ENCODE results near the gene LCAT. TPM values are rescaled to one million over a fixed set of nuclear protein-coding genes. Genes with fewer than 3 reads are reported as not detected.

LCAT gene
- total RNA-seq, 1 donor from 2014 or later, result 30.3 TPM

- no peak for DNase-seq (ENCODE audit: low spot score)
These were observed 34.7 kb downstream of the LCAT start for GRCh38 chr16:67909056-67909742.

GRCh38 chr16:67907397-67908180 is 36.3 kb downstream of the LCAT start:
- no peak for DNase-seq (ENCODE audit: low spot score)

GRCh38 chr16:67902831-67903230 is 41.1 kb downstream of the LCAT start:
- no peak for DNase-seq (ENCODE audit: low spot score)

- DNase-seq (ENCODE audit: low spot score), result no peak
These were observed 42.2 kb downstream of the LCAT start for GRCh38 chr16:67901734-67902133.

- DNase-seq (ENCODE audit: low spot score), result no peak
These were observed 46.7 kb downstream of the LCAT start for GRCh38 chr16:67897231-67897630.

GRCh38 chr16:67893743-67894399 is 50.0 kb downstream of the LCAT start:
- DNase-seq (ENCODE audit: low spot score), result no peak

- peak; percentile 96 for DNase-seq (ENCODE audit: low spot score)
These were observed 50.8 kb downstream of the LCAT start, which contains the start of gene PSKH1 for GRCh38 chr16:67892899-67893742. TSS of gene PSKH1 (plus strand) at chr16:67893254. CDS start at chr16:67908750, 15,496 bp downstream.

- no peak for DNase-seq (ENCODE audit: low spot score)
These were observed 51.5 kb downstream of the LCAT start for GRCh38 chr16:67892375-67892774.

Other genes starting within 250 kb of the LCAT start
- gene GFOD2, start 224.8 kb downstream of the LCAT start, total RNA-seq, result 25.9 TPM
- 22.7 TPM for gene RANBP10, start 137.6 kb downstream of the LCAT start, total RNA-seq
- gene TSNAXIP1, start 137.2 kb downstream of the LCAT start, total RNA-seq, result 4.1 TPM
- gene THAP11, start 101.8 kb downstream of the LCAT start, total RNA-seq, result 27.2 TPM
- gene NUTF2, start 97.2 kb downstream of the LCAT start, total RNA-seq, result 69.3 TPM
- gene CENPT, start 96.4 kb downstream of the LCAT start, total RNA-seq, result 44.6 TPM
- 59.5 TPM for gene EDC4, start 71.1 kb downstream of the LCAT start, total RNA-seq
- 1.2 TPM for gene NRN1L, start 59.2 kb downstream of the LCAT start, total RNA-seq
- 31.6 TPM for gene PSKH1, start 50.9 kb downstream of the LCAT start, total RNA-seq
- 1.1 TPM for gene CTRL, start 12.3 kb downstream of the LCAT start, total RNA-seq
- gene PSMB10, start 7.3 kb downstream of the LCAT start, total RNA-seq, result 68.8 TPM
- gene SLC12A4, start 24.5 kb upstream of the LCAT start, total RNA-seq, result 76.6 TPM
- gene DPEP3, start 36.4 kb upstream of the LCAT start, total RNA-seq, result not detected
- gene DPEP2, start 55.4 kb upstream of the LCAT start, total RNA-seq, result 3.4 TPM
- not detected for gene DPEP2NB, start 71.8 kb upstream of the LCAT start, total RNA-seq
- 6.6 TPM for gene DDX28, start 79.1 kb upstream of the LCAT start, total RNA-seq
- 9.4 TPM for gene DUS2, start 79.2 kb upstream of the LCAT start, total RNA-seq
- 46.5 TPM for gene NFATC3, start 141.2 kb upstream of the LCAT start, total RNA-seq

Measured in mucosa of gallbladder (tissue), 1 donor.